ENCODE data around the gene RNF152. TPM values are rescaled to one million over a fixed set of nuclear protein-coding genes. Genes with fewer than 3 reads are reported as not detected.

Gene RNF152
- total and polyA plus RNA-seq, 2 experiments from 2014 or later: 1.1 to 9.4 TPM

GRCh38 chr18:61917818-61918217, 25.0 kb upstream of the RNF152 start:
- no peaks in the 10 kb centered on the region for H3K4me1 ChIP-seq (ENCODE audit: low read depth)
- DNase-seq (ENCODE audit: low read depth in 1 of 2, low spot score in 1 of 2): no peak
- no peak for TF ChIP-seq CTCF (IDR thresholded peaks at IDR 0.05; ENCODE audit: low read depth, low read length)
- no peak overlapping the region for H3K4me3 ChIP-seq
- H3K36me3 ChIP-seq: no peaks in the 10 kb centered on the region
- no peaks in the 10 kb centered on the region for H3K27me3 ChIP-seq
- H3K27ac ChIP-seq: no peak overlapping the region
- no peaks in the 10 kb centered on the region for H3K9me3 ChIP-seq (ENCODE audit: low read depth)

- TF ChIP-seq CTCF (IDR thresholded peaks at IDR 0.05; ENCODE audit: low read depth, low read length): no peak
- Histone ChIP-seq H3K9me3 (ENCODE audit: low read depth) (no peaks in the 10 kb centered on the region), H3K4me3 (no peak overlapping the region), H3K27ac (no peak overlapping the region), H3K36me3 (no peaks in the 10 kb centered on the region), H3K27me3 (no peaks in the 10 kb centered on the region), H3K4me1 (ENCODE audit: low read depth) (no peaks in the 10 kb centered on the region)
- no peak for DNase-seq (ENCODE audit: low read depth in 1 of 2, low spot score in 1 of 2)
These were observed 19.7 kb upstream of the RNF152 start for GRCh38 chr18:61912476-61912875.

GRCh38 chr18:61910101-61910500, 17.3 kb upstream of the RNF152 start:
- Histone ChIP-seq H3K27ac (no peak overlapping the region), H3K27me3 (no peaks in the 10 kb centered on the region), H3K9me3 (ENCODE audit: low read depth) (no peaks in the 10 kb centered on the region), H3K4me3 (no peak overlapping the region), H3K4me1 (ENCODE audit: low read depth) (no peaks in the 10 kb centered on the region), H3K36me3 (no peaks in the 10 kb centered on the region)
- no peak for TF ChIP-seq CTCF (IDR thresholded peaks at IDR 0.05; ENCODE audit: low read depth, low read length)
- DNase-seq (ENCODE audit: low read depth in 1 of 2, low spot score in 1 of 2): no peak

- Histone ChIP-seq H3K27ac (no peak overlapping the region), H3K27me3 (no peaks in the 10 kb centered on the region), H3K4me1 (ENCODE audit: low read depth) (no peaks in the 10 kb centered on the region), H3K36me3 (no peaks in the 10 kb centered on the region), H3K4me3 (no peak overlapping the region), H3K9me3 (ENCODE audit: low read depth) (no peaks in the 10 kb centered on the region)
- DNase-seq (ENCODE audit: low read depth in 1 of 2, low spot score in 1 of 2): no peak
- TF ChIP-seq CTCF (IDR thresholded peaks at IDR 0.05; ENCODE audit: low read depth, low read length): no peak
These were observed 15.9 kb upstream of the RNF152 start for GRCh38 chr18:61908661-61909060.

GRCh38 chr18:61901323-61901986, 8.6 kb upstream of the RNF152 start:
- no peaks in the 10 kb centered on the region for H3K9me3 ChIP-seq (ENCODE audit: low read depth)
- DNase-seq (ENCODE audit: low read depth in 1 of 2, low spot score in 1 of 2): peak; percentile 68 to 72
- no peaks in the 10 kb centered on the region for H3K4me1 ChIP-seq (ENCODE audit: low read depth)
- peak; percentile 98 for TF ChIP-seq CTCF (IDR thresholded peaks at IDR 0.05; ENCODE audit: low read depth, low read length)
- H3K4me3 ChIP-seq: no peak overlapping the region
- H3K27ac ChIP-seq: no peak overlapping the region
- no peaks in the 10 kb centered on the region for H3K36me3 ChIP-seq
- H3K27me3 ChIP-seq: no peaks in the 10 kb centered on the region
